Pancreas (tissue), 10 donors: ENCODE results near the gene BTG2. TPM values are rescaled to one million over a fixed set of nuclear protein-coding genes. Genes with fewer than 3 reads are reported as not detected.

Experiments
- ATAC-seq, 4 donors: fragments of 200-7000 bp; cut with Tn5 transposase; one replicate each; pipeline versions ENCODE4 v1.8.0 to v1.9.1; 2020; ENCODE audit warnings: mild to moderate bottlenecking in 4 of 4, moderate library complexity in 4 of 4
- DNase-seq, 6 donors: peaks; one replicate each; pipeline ENCODE4 v3.0.0-alpha.2; 2020
- FAIRE-seq: peaks from 2 replicates; lab custom pipeline; 2012; peaks lifted over from hg19 to GRCh38; lab: Jason Lieb, UNC
- H3K27ac ChIP-seq, 4 donors: fragments of 200-600 bp; sonication (generic); 1 replicate in 3 of 4; 2 replicates in 1 of 4; pipeline versions ENCODE4 v1.5.0 to v1.8.0; 2020
- H3K27me3 ChIP-seq, 4 donors: fragments of 200-600 bp; one replicate each; pipeline ENCODE4 v1.8.0; 2021
- H3K36me3 ChIP-seq, 3 donors: fragments of 200-600 bp; sonication (generic) in 1 of 3; one replicate each; pipeline versions ENCODE4 v1.5.0 to v1.8.0; 2020 to 2021
- H3K4me1 ChIP-seq, 3 donors: fragments of 200-600 bp; one replicate each; pipeline ENCODE4 v1.8.0; 2021
- H3K4me3 ChIP-seq, 4 donors: fragments of 200-600 bp; sonication (generic) in 2 of 4; one replicate each; pipeline versions ENCODE4 v1.5.0 to v1.8.0; 2020 to 2021
- H3K9me3 ChIP-seq, 4 donors: fragments of 200-600 bp; one replicate each; pipeline ENCODE4 v1.8.0; 2021
- CTCF ChIP-seq, 4 donors: fragments of 200-600 bp; sonication (generic) in 3 of 4; IDR thresholded peaks; one replicate each; pipeline versions ENCODE4 v1.5.0 to v1.8.0; 2021; ENCODE audit warnings: antibody characterized with exemption in 4 of 4
- whole genome bisulfite sequencing, 2 donors: extraction: QIAGEN DNeasy Blood & Tissue Kit; methylation state at CpG; one replicate each; pipeline ENCODE4 v1.1.7; 2013; 5-methylcytosine and 5-hydroxymethylcytosine counted together
- intact Hi-C, 3 donors: fragments of 100-400 bp; cut with DNase I; formaldehyde crosslinking; loops; one replicate each; pipeline versions ENCODE4 v1.11.1 to v1.14.2; 2022
- polyA plus RNA-seq, 2 donors: library from polyadenylated mRNA; stranded (reverse); fragments of 200-250 nt; gene quantifications; one replicate each; pipeline ENCODE4 v1.2.3, GENCODE V29; 2013
- total RNA-seq, 6 donors: library from RNA; stranded (reverse); fragmentation: NEBNext Ultra II Directional in 4 of 6; extraction: Animal tissue kit (Norgen Biotek cat#: 25700) in 4 of 6; gene quantifications; one replicate each; pipeline versions ENCODE4 v1.2.1 to v1.2.4, GENCODE V29; 2021 to 2023
- donor health status: healthy with polysubstance abuse.
- donor health status: DM: no; HTN: no; CAD: no; lungs with moderate emphysema.
- donor health status: DM: no; HTN: no; CAD: no.
- donor health status: control.
- donor health status: control.
- donor health status: Bipolar disorder and iron deficiency.
- donor health status: DM: yes; HTN: yes; CAD: no.
- donor health status: DM: no; HTN: no; CAD: no.
- donor health status: DM: no; HTN: no; CAD: no.
- donor health status: DM: yes; HTN: yes; CAD: no.

BTG2 gene
- total and polyA plus RNA-seq, 8 donors = 83.1 to 452 (median 192) TPM

GRCh38 chr1:203302894-203303293 is 2.4 kb upstream of the BTG2 start:
- peaks cover 5 to 15% (median 9%) of the 10 kb centered on the region in 3 donors for H3K36me3 ChIP-seq
- H3K27ac ChIP-seq = no peak overlapping the region
- FAIRE-seq (no peak), ATAC-seq (no peak), DNase-seq (no peak)
- H3K27me3 ChIP-seq = no peaks in the 10 kb centered on the region
- no peaks in the 10 kb centered on the region for H3K9me3 ChIP-seq
- intact Hi-C loops = no loop called here
- TF ChIP-seq CTCF (IDR thresholded peaks at IDR 0.05) = no peak
- H3K4me3 ChIP-seq = no peak overlapping the region
- 46 to 55% methylated on average over 3 of the region's 3 CpGs for WGBS, 2 donors
- peaks cover 0 to 20% (median 13%) of the 10 kb centered on the region in 3 donors for H3K4me1 ChIP-seq

- H3K4me3 ChIP-seq = peak overlapping the region in 2 of 4 donors; percentile 70 to 92
- peaks cover 0 to 28% (median 13%) of the 10 kb centered on the region in 3 donors for H3K4me1 ChIP-seq
- intact Hi-C loops = no loop called here
- TF ChIP-seq CTCF (IDR thresholded peaks at IDR 0.05) = no peak
- ATAC-seq = no peak
- no peaks in the 10 kb centered on the region for H3K9me3 ChIP-seq
- no peaks in the 10 kb centered on the region for H3K27me3 ChIP-seq
- FAIRE-seq = no peak
- H3K27ac ChIP-seq = peak overlapping the region; percentile 96 to 100 (median 98)
- peak in 2 of 6 donors; percentile 42 to 53 for DNase-seq
- WGBS, 2 donors = 72 to 79% methylated on average over 9 of the region's 9 CpGs
- H3K36me3 ChIP-seq = peaks cover 5 to 22% (median 22%) of the 10 kb centered on the region in 3 donors
Measured at GRCh38 chr1:203304391-203304918, 864 bp upstream of the BTG2 start.

GRCh38 chr1:203305809-203306088 is 430 bp downstream of the BTG2 start:
- Histone ChIP-seq H3K36me3 (peaks cover 5 to 25% (median 22%) of the 10 kb centered on the region in 3 donors), H3K9me3 (no peaks in the 10 kb centered on the region), H3K27ac (peak overlapping the region; percentile 96 to 100 (median 98)), H3K4me1 (peaks cover 0 to 28% (median 13%) of the 10 kb centered on the region in 3 donors), H3K4me3 (peak overlapping the region; percentile 68 to 92 (median 81)), H3K27me3 (no peaks in the 10 kb centered on the region)
- TF ChIP-seq CTCF (IDR thresholded peaks at IDR 0.05) = no peak
- ATAC-seq = peak; percentile 8 to 24 (median 18)
- DNase-seq = peak in 1 of 6 donors; percentile 45
- intact Hi-C loops = no loop called here
- WGBS, 2 donors = 0% methylated on average over 21 of the region's 21 CpGs
- FAIRE-seq = no peak

- Histone ChIP-seq H3K36me3 (peaks cover 5 to 25% (median 22%) of the 10 kb centered on the region in 3 donors), H3K4me3 (peak overlapping the region; percentile 68 to 92 (median 81)), H3K27ac (peak overlapping the region; percentile 96 to 100 (median 98)), H3K9me3 (no peaks in the 10 kb centered on the region), H3K27me3 (no peaks in the 10 kb centered on the region), H3K4me1 (peaks cover 0 to 28% (median 13%) of the 10 kb centered on the region in 3 donors)
- no peak for TF ChIP-seq CTCF (IDR thresholded peaks at IDR 0.05)
- DNase-seq = peak; percentile 78 to 89 (median 87)
- 1 to 2% methylated on average over 22 of the region's 22 CpGs for WGBS, 2 donors
- peak; percentile 7 to 48 (median 36) for ATAC-seq
- intact Hi-C loops = no loop called here
- no peak for FAIRE-seq
Measured at GRCh38 chr1:203306089-203306964, 1.0 kb downstream of the BTG2 start.
